ENCODE data around the gene FGF19.

The FGF19 gene

GRCh38 chr11:69667619-69668604 lies 35.9 kb downstream of the FGF19 start:
- H3K4me1 ChIP-seq (ENCODE audit: control insufficient read depth, insufficient read depth, low read length): peaks cover 3% of the 10 kb centered on the region; the same call in 1 of the 2 replicates
- peaks cover 55% of the 10 kb centered on the region for H3K36me3 ChIP-seq (ENCODE audit: control insufficient read depth, insufficient read depth, low read length)
- H3K9me3 ChIP-seq (ENCODE audit: control insufficient read depth, insufficient read depth, low read length): no peaks in the 10 kb centered on the region
- no peak overlapping the region for H3K4me3 ChIP-seq (ENCODE audit: low read depth, low read length)
- H3K27ac ChIP-seq (ENCODE audit: low read depth, low read length): no peak overlapping the region
- no peaks in the 10 kb centered on the region for H3K27me3 ChIP-seq (ENCODE audit: control insufficient read depth, insufficient read depth, low read length)
- H3K9ac ChIP-seq (ENCODE audit: low read depth, low read length): no peak overlapping the region

GRCh38 chr11:69666752-69667536 lies 36.9 kb downstream of the FGF19 start:
- Histone ChIP-seq H3K27me3 (ENCODE audit: control insufficient read depth, insufficient read depth, low read length) (no peaks in the 10 kb centered on the region), H3K36me3 (ENCODE audit: control insufficient read depth, insufficient read depth, low read length) (peaks cover 45% of the 10 kb centered on the region), H3K9ac (ENCODE audit: low read depth, low read length) (no peak overlapping the region), H3K4me1 (ENCODE audit: control insufficient read depth, insufficient read depth, low read length) (peaks cover 3% of the 10 kb centered on the region; the same call in 1 of the 2 replicates), H3K9me3 (ENCODE audit: control insufficient read depth, insufficient read depth, low read length) (no peaks in the 10 kb centered on the region), H3K4me3 (ENCODE audit: low read depth, low read length) (no peak overlapping the region), H3K27ac (ENCODE audit: low read depth, low read length) (no peak overlapping the region)

- H3K36me3 ChIP-seq (ENCODE audit: control insufficient read depth, insufficient read depth, low read length): peaks cover 38% of the 10 kb centered on the region
- H3K27ac ChIP-seq (ENCODE audit: low read depth, low read length): no peak overlapping the region
- peaks cover 3% of the 10 kb centered on the region; the same call in 1 of the 2 replicates for H3K4me1 ChIP-seq (ENCODE audit: control insufficient read depth, insufficient read depth, low read length)
- no peak overlapping the region for H3K9ac ChIP-seq (ENCODE audit: low read depth, low read length)
- H3K27me3 ChIP-seq (ENCODE audit: control insufficient read depth, insufficient read depth, low read length): no peaks in the 10 kb centered on the region
- H3K9me3 ChIP-seq (ENCODE audit: control insufficient read depth, insufficient read depth, low read length): no peaks in the 10 kb centered on the region
- H3K4me3 ChIP-seq (ENCODE audit: low read depth, low read length): no peak overlapping the region
Measured at GRCh38 chr11:69666261-69666660, 37.6 kb downstream of the FGF19 start.

DNA sequence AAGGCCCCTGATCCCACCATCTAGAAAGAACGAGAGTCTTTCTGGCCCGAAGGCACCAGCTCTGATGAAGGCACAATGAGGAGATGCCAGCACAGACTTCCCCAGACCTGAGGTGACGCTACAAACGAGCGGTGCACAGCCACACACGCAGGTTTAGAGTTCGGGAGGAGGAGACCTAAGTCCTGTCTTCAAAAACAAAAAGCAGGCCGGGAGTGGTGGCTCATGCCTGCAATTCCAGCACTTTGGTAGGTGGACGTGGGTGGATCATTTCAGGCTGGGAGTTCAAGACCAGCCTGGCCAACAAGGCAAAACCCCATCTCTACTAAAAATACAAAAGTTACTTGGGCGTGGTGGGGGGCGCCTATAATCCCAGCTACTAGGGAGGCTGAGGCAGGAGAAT lies 38.2 kb downstream of the FGF19 start:
- no peak overlapping the region for H3K27ac ChIP-seq (ENCODE audit: low read depth, low read length)
- no peak overlapping the region for H3K4me3 ChIP-seq (ENCODE audit: low read depth, low read length)
- no peaks in the 10 kb centered on the region for H3K27me3 ChIP-seq (ENCODE audit: control insufficient read depth, insufficient read depth, low read length)
- peaks cover 3% of the 10 kb centered on the region; the same call in 1 of the 2 replicates for H3K4me1 ChIP-seq (ENCODE audit: control insufficient read depth, insufficient read depth, low read length)
- H3K9ac ChIP-seq (ENCODE audit: low read depth, low read length): no peak overlapping the region
- H3K9me3 ChIP-seq (ENCODE audit: control insufficient read depth, insufficient read depth, low read length): no peaks in the 10 kb centered on the region
- H3K36me3 ChIP-seq (ENCODE audit: control insufficient read depth, insufficient read depth, low read length): peaks cover 36% of the 10 kb centered on the region

- Histone ChIP-seq H3K4me3 (ENCODE audit: low read depth, low read length) (no peak overlapping the region), H3K9ac (ENCODE audit: low read depth, low read length) (no peak overlapping the region), H3K9me3 (ENCODE audit: control insufficient read depth, insufficient read depth, low read length) (no peaks in the 10 kb centered on the region), H3K27me3 (ENCODE audit: control insufficient read depth, insufficient read depth, low read length) (no peaks in the 10 kb centered on the region), H3K27ac (ENCODE audit: low read depth, low read length) (no peak overlapping the region), H3K36me3 (ENCODE audit: control insufficient read depth, insufficient read depth, low read length) (peaks cover 36% of the 10 kb centered on the region), H3K4me1 (ENCODE audit: control insufficient read depth, insufficient read depth, low read length) (no peaks in the 10 kb centered on the region)
Measured at GRCh38 chr11:69664901-69665300, 38.9 kb downstream of the FGF19 start.

DNA sequence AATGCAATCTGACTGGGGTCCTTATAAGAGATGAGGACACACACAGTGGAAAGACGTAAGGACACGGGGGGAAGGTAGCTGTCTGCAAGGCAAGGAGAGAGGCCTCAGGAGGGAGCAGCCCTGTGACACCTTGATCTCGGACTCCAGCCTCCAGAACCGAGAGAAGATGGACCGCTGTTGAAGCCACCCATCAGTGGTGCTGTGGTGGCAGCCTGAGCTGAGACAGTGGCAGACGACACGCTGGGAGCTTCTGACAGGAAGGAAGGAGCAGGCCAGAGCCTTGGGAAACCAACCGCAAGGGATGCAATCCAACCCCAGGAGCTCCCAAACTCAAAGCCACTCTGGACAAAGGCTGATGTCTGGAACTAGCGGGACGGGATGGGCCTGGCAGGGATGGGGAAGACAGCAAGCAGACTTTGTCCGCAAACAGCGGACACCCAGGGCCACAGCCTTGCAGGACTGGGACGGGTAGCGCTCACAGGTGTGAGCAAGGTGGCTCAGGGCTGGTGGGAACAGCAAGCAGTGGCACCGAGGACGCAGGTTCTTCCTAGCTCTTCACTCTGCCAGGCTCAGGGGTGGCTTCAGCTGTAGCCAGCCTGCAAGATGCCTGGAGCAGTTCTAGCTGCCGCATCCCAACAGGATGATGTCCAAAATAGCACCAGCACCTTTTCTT lies 39.6 kb downstream of the FGF19 start:
- peaks cover 30% of the 10 kb centered on the region for H3K36me3 ChIP-seq (ENCODE audit: control insufficient read depth, insufficient read depth, low read length)
- H3K9me3 ChIP-seq (ENCODE audit: control insufficient read depth, insufficient read depth, low read length): no peaks in the 10 kb centered on the region
- H3K27ac ChIP-seq (ENCODE audit: low read depth, low read length): no peak overlapping the region
- no peak overlapping the region for H3K4me3 ChIP-seq (ENCODE audit: low read depth, low read length)
- no peaks in the 10 kb centered on the region for H3K4me1 ChIP-seq (ENCODE audit: control insufficient read depth, insufficient read depth, low read length)
- no peaks in the 10 kb centered on the region for H3K27me3 ChIP-seq (ENCODE audit: control insufficient read depth, insufficient read depth, low read length)
- no peak overlapping the region for H3K9ac ChIP-seq (ENCODE audit: low read depth, low read length)

GRCh38 chr11:69663326-69663725 lies 40.5 kb downstream of the FGF19 start:
- Histone ChIP-seq H3K36me3 (ENCODE audit: control insufficient read depth, insufficient read depth, low read length) (peaks cover 28% of the 10 kb centered on the region), H3K27ac (ENCODE audit: low read depth, low read length) (no peak overlapping the region), H3K4me3 (ENCODE audit: low read depth, low read length) (no peak overlapping the region), H3K9me3 (ENCODE audit: control insufficient read depth, insufficient read depth, low read length) (no peaks in the 10 kb centered on the region), H3K4me1 (ENCODE audit: control insufficient read depth, insufficient read depth, low read length) (peaks cover 5% of the 10 kb centered on the region), H3K27me3 (ENCODE audit: control insufficient read depth, insufficient read depth, low read length) (no peaks in the 10 kb centered on the region), H3K9ac (ENCODE audit: low read depth, low read length) (no peak overlapping the region)

DNA sequence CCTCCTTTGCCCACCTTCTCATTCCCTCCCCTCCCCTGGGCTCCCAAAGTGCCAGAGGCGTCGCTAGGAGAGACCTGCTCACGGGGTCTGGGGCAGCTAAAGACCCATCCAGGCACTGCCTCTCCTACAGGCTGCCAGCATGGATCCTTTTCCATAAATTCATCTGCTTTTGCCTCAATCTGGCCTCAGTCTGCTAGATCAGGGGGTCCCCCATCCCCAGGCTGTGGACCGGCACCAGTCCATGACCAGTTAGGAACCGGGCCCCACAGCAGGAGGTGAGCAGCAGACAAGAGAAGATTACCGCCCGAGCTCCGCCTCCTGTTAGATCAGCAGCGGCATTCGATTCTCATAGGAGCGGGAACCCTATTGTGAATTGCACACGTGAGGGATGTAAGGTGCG lies 41.0 kb downstream of the FGF19 start:
- H3K27ac ChIP-seq (ENCODE audit: low read depth, low read length): no peak overlapping the region
- peaks cover 28% of the 10 kb centered on the region for H3K36me3 ChIP-seq (ENCODE audit: control insufficient read depth, insufficient read depth, low read length)
- H3K9ac ChIP-seq (ENCODE audit: low read depth, low read length): no peak overlapping the region
- H3K27me3 ChIP-seq (ENCODE audit: control insufficient read depth, insufficient read depth, low read length): no peaks in the 10 kb centered on the region
- H3K4me1 ChIP-seq (ENCODE audit: control insufficient read depth, insufficient read depth, low read length): peaks cover 10% of the 10 kb centered on the region
- H3K4me3 ChIP-seq (ENCODE audit: low read depth, low read length): no peak overlapping the region
- no peaks in the 10 kb centered on the region for H3K9me3 ChIP-seq (ENCODE audit: control insufficient read depth, insufficient read depth, low read length)

- Histone ChIP-seq H3K4me1 (ENCODE audit: control insufficient read depth, insufficient read depth, low read length) (peaks cover 15% of the 10 kb centered on the region), H3K27me3 (ENCODE audit: control insufficient read depth, insufficient read depth, low read length) (no peaks in the 10 kb centered on the region), H3K36me3 (ENCODE audit: control insufficient read depth, insufficient read depth, low read length) (peaks cover 21% of the 10 kb centered on the region), H3K27ac (ENCODE audit: low read depth, low read length) (no peak overlapping the region), H3K9ac (ENCODE audit: low read depth, low read length) (no peak overlapping the region), H3K4me3 (ENCODE audit: low read depth, low read length) (no peak overlapping the region), H3K9me3 (ENCODE audit: control insufficient read depth, insufficient read depth, low read length) (no peaks in the 10 kb centered on the region)
Measured at GRCh38 chr11:69662021-69662698, 41.7 kb downstream of the FGF19 start.

- Histone ChIP-seq H3K36me3 (ENCODE audit: control insufficient read depth, insufficient read depth, low read length) (peaks cover 18% of the 10 kb centered on the region), H3K9ac (ENCODE audit: low read depth, low read length) (no peak overlapping the region), H3K4me3 (ENCODE audit: low read depth, low read length) (no peak overlapping the region), H3K27ac (ENCODE audit: low read depth, low read length) (no peak overlapping the region), H3K27me3 (ENCODE audit: control insufficient read depth, insufficient read depth, low read length) (no peaks in the 10 kb centered on the region), H3K4me1 (ENCODE audit: control insufficient read depth, insufficient read depth, low read length) (peaks cover 15% of the 10 kb centered on the region), H3K9me3 (ENCODE audit: control insufficient read depth, insufficient read depth, low read length) (no peaks in the 10 kb centered on the region)
Measured at GRCh38 chr11:69661413-69661715, 42.5 kb downstream of the FGF19 start.

Measured in HUES48 (cell line).